SH-SY5Y (cell line): ENCODE results near the gene DBP.

Experiments used
- GATA2 ChIP-seq: IDR thresholded peaks from 2 replicates; pipeline ENCODE4 v1.6.1; 2011; ENCODE audit warnings: mild to moderate bottlenecking, low read depth, low read length
- GATA3 ChIP-seq: IDR thresholded peaks from 2 replicates; pipeline ENCODE4 v1.6.1; 2011; ENCODE audit warnings: low read depth, mild to moderate bottlenecking, low read length, moderate library complexity

DNA sequence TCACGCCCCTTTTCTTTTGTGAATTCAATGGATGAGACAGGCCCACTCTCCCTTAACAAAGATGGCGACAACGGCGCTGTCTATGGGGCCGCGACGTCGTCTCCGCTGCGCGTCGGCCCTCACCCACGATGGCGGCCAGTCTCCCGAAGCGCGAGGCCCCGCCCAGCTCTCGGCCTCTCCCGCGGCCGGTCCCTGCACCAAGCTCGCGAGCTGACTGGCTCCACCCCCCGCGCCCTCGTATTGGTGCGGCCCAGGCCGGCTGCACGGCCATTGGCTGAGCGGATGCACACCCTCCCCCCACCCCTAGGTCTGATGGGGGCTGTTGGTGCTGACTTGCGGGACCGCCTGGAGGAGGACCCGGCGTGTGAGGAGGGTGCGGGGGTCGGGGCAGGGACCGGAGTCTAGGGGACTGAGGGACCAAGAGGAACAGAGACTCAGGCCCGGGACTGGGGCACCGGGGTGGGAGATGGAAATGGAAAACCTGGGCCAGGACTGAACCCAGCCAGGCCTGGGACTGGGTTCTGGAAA, 13.0 kb downstream of the DBP start:
- TF ChIP-seq GATA3, result no peak
- no peak for TF ChIP-seq GATA2
